ENCODE data around the gene KIF5A.
"Not testable (repeated sequence)": the region's sequence is repeated elsewhere in the genome, so short reads cannot be mapped to it uniquely, and the experiment has no call there.

The KIF5A gene

DNA sequence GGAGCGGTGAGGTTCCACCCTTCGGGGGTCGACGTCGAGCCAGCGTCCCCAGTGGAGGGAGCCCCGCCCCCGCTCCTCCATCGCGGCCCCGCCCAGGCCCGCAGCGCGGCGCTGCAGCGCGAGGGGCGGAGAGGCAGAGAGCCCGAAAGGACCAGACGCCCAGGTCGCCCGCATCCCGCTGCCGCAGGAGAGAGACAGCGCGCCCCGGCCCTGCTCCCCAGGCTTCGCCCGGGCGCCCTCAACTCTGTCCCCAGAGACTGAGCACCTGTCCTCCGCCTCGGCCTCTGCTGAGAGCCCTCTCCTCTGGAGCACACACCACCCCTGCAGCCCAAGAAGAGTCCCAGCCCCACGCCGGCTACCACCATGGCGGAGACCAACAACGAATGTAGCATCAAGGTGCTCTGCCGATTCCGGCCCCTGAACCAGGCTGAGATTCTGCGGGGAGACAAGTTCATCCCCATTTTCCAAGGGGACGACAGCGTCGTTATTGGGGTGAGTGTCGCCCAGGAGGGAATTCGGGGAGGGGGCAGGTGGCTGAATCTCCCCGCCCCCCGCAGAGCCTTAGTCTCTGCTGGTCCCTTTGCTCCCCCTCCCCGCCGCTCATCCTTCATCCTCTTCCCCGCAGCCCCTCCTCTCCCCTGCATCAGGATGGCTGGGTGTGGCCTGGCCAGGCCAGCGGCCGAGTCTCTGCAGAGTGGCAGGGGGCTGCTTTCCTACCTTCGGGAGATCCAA is at the start of gene KIF5A:
TSS of gene KIF5A (plus strand) at position 136 of the 732 bp plus-strand sequence. CDS start at position 364, 228 bp downstream.
- no peaks in the 10 kb centered on the region for H3K9me3 Mint-ChIP-seq
- H3K4me1 Mint-ChIP-seq, result peaks cover 40% of the 10 kb centered on the region
- ATAC-seq (replicated peaks; ENCODE audit: extremely low read depth, poor library complexity, severe bottlenecking), result peak; percentile 31
- peaks cover 10% of the 10 kb centered on the region for H3K27me3 Mint-ChIP-seq
- peaks cover 9% of the 10 kb centered on the region for H3K36me3 Mint-ChIP-seq (ENCODE audit: insufficient read depth)
- no peak within 1 kb of the TSS for H3K27ac Mint-ChIP-seq (ENCODE audit: low read depth)
- DNase-seq (ENCODE audit: low spot score in 2 of 2), result peak in 1 of 2 donors; percentile 28
- peak within 1 kb of the TSS; percentile 63 for H3K4me3 Mint-ChIP-seq

GRCh38 chr12:57500213-57500612 is 49.6 kb upstream of the KIF5A start:
- DNase-seq (ENCODE audit: low spot score in 2 of 2), result no peak
- Mint-ChIP-seq H3K36me3 (ENCODE audit: insufficient read depth) (peaks cover 73% of the 10 kb centered on the region), H3K4me3 (no peak overlapping the region), H3K27ac (ENCODE audit: low read depth) (no peak overlapping the region), H3K4me1 (peaks cover 10% of the 10 kb centered on the region), H3K9me3 (no peaks in the 10 kb centered on the region), H3K27me3 (no peaks in the 10 kb centered on the region)
- ATAC-seq (replicated peaks; ENCODE audit: extremely low read depth, poor library complexity, severe bottlenecking), result no peak

- not testable (repeated sequence) for H3K4me1 Mint-ChIP-seq; DNase-seq (ENCODE audit: low spot score in 2 of 2); ATAC-seq (replicated peaks; ENCODE audit: extremely low read depth, poor library complexity, severe bottlenecking); H3K27me3 Mint-ChIP-seq; H3K9me3 Mint-ChIP-seq; H3K27ac Mint-ChIP-seq (ENCODE audit: low read depth); H3K4me3 Mint-ChIP-seq
- peaks cover 80% of the 10 kb centered on the region for H3K36me3 Mint-ChIP-seq (ENCODE audit: insufficient read depth)
Measured at GRCh38 chr12:57502311-57502969, 47.4 kb upstream of the KIF5A start.

DNA sequence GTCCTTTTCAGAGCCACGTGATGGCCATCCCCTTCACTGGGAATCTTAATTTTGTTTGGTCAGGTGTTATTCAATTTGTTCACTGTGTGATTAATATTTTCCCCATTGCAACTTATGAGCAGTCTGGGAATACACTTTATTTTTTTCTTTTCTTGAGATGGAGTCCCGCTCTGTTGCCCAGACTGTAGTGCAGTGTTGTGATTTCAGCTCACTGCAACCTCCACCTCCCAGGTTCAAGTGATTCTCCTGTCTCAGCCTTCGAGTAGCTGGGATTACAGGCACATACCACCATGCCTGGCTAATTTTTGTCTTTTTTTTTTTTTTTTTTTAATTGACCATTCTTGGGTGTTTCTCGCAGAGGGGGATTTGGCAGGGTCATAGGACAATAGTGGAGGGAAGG is 43.3 kb upstream of the KIF5A start:
- H3K4me1 Mint-ChIP-seq; H3K27ac Mint-ChIP-seq (ENCODE audit: low read depth); DNase-seq (ENCODE audit: low spot score in 2 of 2); H3K4me3 Mint-ChIP-seq; H3K9me3 Mint-ChIP-seq; ATAC-seq (replicated peaks; ENCODE audit: extremely low read depth, poor library complexity, severe bottlenecking); H3K27me3 Mint-ChIP-seq: not testable (repeated sequence)
- H3K36me3 Mint-ChIP-seq (ENCODE audit: insufficient read depth), result peaks cover 56% of the 10 kb centered on the region

- not testable (repeated sequence) for H3K27ac Mint-ChIP-seq (ENCODE audit: low read depth); H3K9me3 Mint-ChIP-seq; H3K4me1 Mint-ChIP-seq; DNase-seq (ENCODE audit: low spot score in 2 of 2); ATAC-seq (replicated peaks; ENCODE audit: extremely low read depth, poor library complexity, severe bottlenecking); H3K4me3 Mint-ChIP-seq; H3K27me3 Mint-ChIP-seq
- H3K36me3 Mint-ChIP-seq (ENCODE audit: insufficient read depth), result peaks cover 58% of the 10 kb centered on the region
Measured at GRCh38 chr12:57507796-57508195, 42.0 kb upstream of the KIF5A start.

DNA sequence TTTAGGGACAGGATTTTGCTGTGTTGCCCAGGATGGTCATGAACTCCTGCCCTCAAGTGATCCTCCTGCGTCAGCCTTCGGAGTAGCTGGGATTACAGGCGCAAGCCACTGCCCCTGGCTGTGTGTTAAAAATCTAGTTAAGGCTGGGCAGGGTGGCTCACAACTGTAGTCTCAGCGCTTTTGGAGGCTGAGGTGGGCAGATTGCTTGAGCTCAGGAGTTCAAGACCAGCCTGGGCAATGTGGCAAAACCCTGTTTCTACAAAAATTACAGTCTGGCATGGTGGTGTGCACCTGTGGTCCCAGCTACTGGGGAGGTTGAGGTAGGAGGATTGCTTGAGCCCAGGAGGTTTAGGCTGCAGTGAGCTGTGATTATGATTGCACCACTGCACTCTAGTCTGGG is 38.7 kb upstream of the KIF5A start:
- H3K36me3 Mint-ChIP-seq (ENCODE audit: insufficient read depth), result peaks cover 53% of the 10 kb centered on the region
- no peak overlapping the region for H3K27ac Mint-ChIP-seq (ENCODE audit: low read depth)
- H3K4me3 Mint-ChIP-seq, result no peak overlapping the region
- DNase-seq (ENCODE audit: low spot score in 2 of 2) (no peak), ATAC-seq (replicated peaks; ENCODE audit: extremely low read depth, poor library complexity, severe bottlenecking) (no peak)
- H3K27me3 Mint-ChIP-seq, result no peaks in the 10 kb centered on the region
- H3K4me1 Mint-ChIP-seq, result no peaks in the 10 kb centered on the region
- no peaks in the 10 kb centered on the region for H3K9me3 Mint-ChIP-seq

GRCh38 chr12:57511588-57512325 is 38.1 kb upstream of the KIF5A start:
- ATAC-seq (replicated peaks; ENCODE audit: extremely low read depth, poor library complexity, severe bottlenecking) (no peak), DNase-seq (ENCODE audit: low spot score in 2 of 2) (no peak)
- Mint-ChIP-seq H3K4me3 (no peak overlapping the region), H3K27ac (ENCODE audit: low read depth) (peak overlapping the region; percentile 65), H3K27me3 (no peaks in the 10 kb centered on the region), H3K9me3 (no peaks in the 10 kb centered on the region), H3K36me3 (ENCODE audit: insufficient read depth) (peaks cover 49% of the 10 kb centered on the region), H3K4me1 (peaks cover under 1% of the 10 kb centered on the region)

DNA sequence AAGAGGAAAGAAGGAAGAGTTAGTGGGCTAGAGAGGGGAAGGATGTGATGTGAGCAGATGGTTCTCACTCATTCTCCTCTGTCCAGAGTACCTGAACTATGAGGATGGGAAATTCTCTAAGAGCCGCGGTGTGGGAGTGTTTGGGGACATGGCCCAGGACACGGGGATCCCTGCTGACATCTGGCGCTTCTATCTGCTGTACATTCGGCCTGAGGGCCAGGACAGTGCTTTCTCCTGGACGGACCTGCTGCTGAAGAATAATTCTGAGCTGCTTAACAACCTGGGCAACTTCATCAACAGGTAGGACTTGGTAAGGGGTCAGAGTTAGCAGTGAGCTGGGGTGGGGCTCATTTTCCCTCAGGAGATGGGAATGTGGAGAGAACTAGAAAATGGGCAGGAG is 37.2 kb upstream of the KIF5A start:
- Mint-ChIP-seq H3K9me3 (no peaks in the 10 kb centered on the region), H3K27ac (ENCODE audit: low read depth) (peak overlapping the region; percentile 65), H3K4me1 (peaks cover 5% of the 10 kb centered on the region), H3K27me3 (no peaks in the 10 kb centered on the region), H3K4me3 (no peak overlapping the region), H3K36me3 (ENCODE audit: insufficient read depth) (peaks cover 54% of the 10 kb centered on the region)
- no peak for ATAC-seq (replicated peaks; ENCODE audit: extremely low read depth, poor library complexity, severe bottlenecking)
- DNase-seq (ENCODE audit: low spot score in 2 of 2), result no peak

- Mint-ChIP-seq H3K4me3 (no peak overlapping the region), H3K27me3 (no peaks in the 10 kb centered on the region), H3K4me1 (peaks cover 8% of the 10 kb centered on the region), H3K9me3 (no peaks in the 10 kb centered on the region), H3K27ac (ENCODE audit: low read depth) (peak overlapping the region; percentile 65), H3K36me3 (ENCODE audit: insufficient read depth) (peaks cover 56% of the 10 kb centered on the region)
- ATAC-seq (replicated peaks; ENCODE audit: extremely low read depth, poor library complexity, severe bottlenecking), result no peak
- DNase-seq (ENCODE audit: low spot score in 2 of 2), result no peak
Measured at GRCh38 chr12:57513266-57513665, 36.6 kb upstream of the KIF5A start.

DNA sequence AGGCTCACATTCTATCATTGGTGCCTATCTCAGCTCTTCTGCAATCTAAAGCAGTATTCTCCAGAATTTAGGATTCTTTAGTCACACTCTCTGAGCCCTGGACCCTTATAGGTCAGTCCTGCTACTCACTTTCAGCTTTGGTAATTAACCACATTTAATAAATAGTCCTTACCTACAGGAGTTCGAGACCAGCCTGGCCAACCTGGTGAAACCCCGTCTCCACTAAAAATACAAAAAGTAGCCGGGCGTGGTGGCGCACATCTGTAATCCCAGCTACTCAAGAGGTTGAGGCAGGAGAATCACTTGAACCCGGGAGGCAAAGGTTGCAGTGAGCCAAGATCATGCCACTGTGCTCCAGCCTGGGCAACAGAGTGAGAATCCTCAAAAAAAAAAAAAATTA is 36.2 kb upstream of the KIF5A start:
- Mint-ChIP-seq H3K4me1 (peaks cover 12% of the 10 kb centered on the region), H3K36me3 (ENCODE audit: insufficient read depth) (peaks cover 60% of the 10 kb centered on the region)
- not testable (repeated sequence) for H3K27ac Mint-ChIP-seq (ENCODE audit: low read depth); H3K27me3 Mint-ChIP-seq; H3K4me3 Mint-ChIP-seq; DNase-seq (ENCODE audit: low spot score in 2 of 2); ATAC-seq (replicated peaks; ENCODE audit: extremely low read depth, poor library complexity, severe bottlenecking); H3K9me3 Mint-ChIP-seq

- not testable (repeated sequence) for ATAC-seq (replicated peaks; ENCODE audit: extremely low read depth, poor library complexity, severe bottlenecking); H3K27me3 Mint-ChIP-seq; H3K27ac Mint-ChIP-seq (ENCODE audit: low read depth); H3K9me3 Mint-ChIP-seq; DNase-seq (ENCODE audit: low spot score in 2 of 2); H3K4me3 Mint-ChIP-seq
- H3K4me1 Mint-ChIP-seq, result peaks cover 18% of the 10 kb centered on the region
- peaks cover 66% of the 10 kb centered on the region for H3K36me3 Mint-ChIP-seq (ENCODE audit: insufficient read depth)
Measured at GRCh38 chr12:57514246-57514645, 35.6 kb upstream of the KIF5A start.

GRCh38 chr12:57514720-57515407 is 35.0 kb upstream of the KIF5A start:
- no peak for DNase-seq (ENCODE audit: low spot score in 2 of 2)
- peaks cover 62% of the 10 kb centered on the region for H3K36me3 Mint-ChIP-seq (ENCODE audit: insufficient read depth)
- ATAC-seq (replicated peaks; ENCODE audit: extremely low read depth, poor library complexity, severe bottlenecking), result no peak
- H3K4me1 Mint-ChIP-seq, result peaks cover 24% of the 10 kb centered on the region
- no peak overlapping the region for H3K4me3 Mint-ChIP-seq
- no peak overlapping the region for H3K27ac Mint-ChIP-seq (ENCODE audit: low read depth)
- no peaks in the 10 kb centered on the region for H3K27me3 Mint-ChIP-seq
- H3K9me3 Mint-ChIP-seq, result no peaks in the 10 kb centered on the region

Data from central memory CD8-positive, alpha-beta T cell (primary cell).